Psoas muscle (tissue), 8 donors: ENCODE data around the gene GADD45G. TPM values are rescaled to one million over a fixed set of nuclear protein-coding genes. Genes with fewer than 3 reads are reported as not detected.

ENCODE experiments used
- ATAC-seq, 4 donors: fragments of 200-7000 bp; cut with Tn5 transposase; one replicate each; pipeline ENCODE4 v1.9.1; 2020; ENCODE audit warnings: moderate library complexity in 3 of 4, mild to moderate bottlenecking in 2 of 4
- DNase-seq, 2 donors: peaks; one replicate each; pipeline ENCODE4 v3.0.0-alpha.2; 2020
- H3K27ac ChIP-seq: fragments of 200-600 bp; one replicate; pipeline ENCODE4 v1.8.0; 2022
- H3K27me3 ChIP-seq, 3 donors: fragments of 200-600 bp in 1 of 3; one replicate each; pipeline versions ENCODE4 v1.6.1 to v1.8.0; 2013 to 2022; ENCODE audit warnings: low read length in 2 of 3, mild to moderate bottlenecking in 2 of 3, moderate library complexity in 1 of 3; ENCODE audit not compliant: insufficient read depth in 3 of 3
- H3K36me3 ChIP-seq, 2 donors: fragments of 200-600 bp in 1 of 2; one replicate each; pipeline versions ENCODE4 v1.6.1 to v1.8.0; 2013 to 2022; ENCODE audit warnings: low read depth in 1 of 2, mild to moderate bottlenecking in 1 of 2, moderate library complexity in 1 of 2; ENCODE audit not compliant: insufficient read depth in 1 of 2
- H3K4me1 ChIP-seq: fragments of 200-600 bp; one replicate; pipeline ENCODE4 v1.8.0; 2022
- H3K4me3 ChIP-seq: fragments of 200-600 bp; one replicate; pipeline ENCODE4 v1.8.0; 2022; ENCODE audit warnings: mild to moderate bottlenecking
- H3K9me3 ChIP-seq: fragments of 200-600 bp; one replicate; pipeline ENCODE4 v1.8.0; 2022
- WGBS, 3 donors: extraction: QIAGEN DNeasy Blood & Tissue Kit; methylation state at CpG; one replicate each; pipeline versions ENCODE4 v1.1.6 to v1.1.7; 2013; 5-methylcytosine and 5-hydroxymethylcytosine counted together
- intact Hi-C, 2 donors: fragments of 100-400 bp; cut with DNase I; formaldehyde crosslinking; loops; one replicate each; pipeline versions ENCODE4 v1.11.0 to v1.14.2; 2022
- polyA plus RNA-seq, 3 donors: library from polyadenylated mRNA; stranded (reverse); fragments of 200-250 nt; gene quantifications; one replicate each; pipeline ENCODE4 v1.2.3, GENCODE V29; 2013
- total RNA-seq, 4 donors: library from RNA; stranded (reverse); fragmentation: NEBNext Ultra II Directional in 2 of 4; extraction: Animal tissue kit (Norgen Biotek cat#: 25700) in 2 of 4; gene quantifications; one replicate each; pipeline versions ENCODE4 v1.2.1 to v1.2.4, GENCODE V29; 2021 to 2023
- TF ChIP-seq, protein P1 (sequence below): fragments of 200-600 bp; IDR thresholded peaks from one replicate; pipeline ENCODE4 v1.8.0; 2022; ENCODE audit warnings: antibody characterized with exemption
- donor health status: healthy with polysubstance abuse.
- donor health status: DM: no; HTN: no; CAD: no; lungs with moderate emphysema.
- donor health status: Bipolar disorder and iron deficiency.
- donor health status: healthy.
- donor health status: DM: yes; HTN: yes; CAD: no.
- donor health status: DM: no; HTN: no; CAD: no.
- donor health status: DM: no; HTN: no; CAD: no.
- donor health status: DM: yes; HTN: yes; CAD: no.

Gene GADD45G
- total and polyA plus RNA-seq, 7 donors, result 2.4 to 288 (median 30.7) TPM

DNA sequence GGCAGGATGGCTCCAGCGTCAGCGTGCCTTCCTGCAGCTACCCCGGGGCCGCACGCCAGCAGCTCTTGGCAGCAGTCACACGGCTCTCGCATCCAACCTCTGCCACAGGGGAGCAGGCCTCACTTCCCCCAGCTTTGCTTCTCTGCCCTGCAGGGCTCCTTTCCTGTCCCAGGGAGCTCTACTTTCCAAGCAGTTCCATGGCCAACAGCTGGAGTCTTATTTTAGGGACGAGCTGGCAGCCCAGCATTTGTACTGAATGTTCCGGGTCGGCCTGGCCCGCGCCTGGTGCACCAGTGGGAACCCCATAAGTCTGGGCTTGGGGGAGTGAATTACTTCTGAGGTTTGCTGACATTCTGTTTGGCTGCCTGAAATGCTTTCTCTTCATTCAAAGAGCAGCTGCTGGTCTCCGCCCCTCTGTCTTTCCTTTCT lies 34.6 kb downstream of the GADD45G start:
- intact Hi-C loops, result loop anchor here in 1 of 2 donors (2.0 to 10.0 kb wide), 2 partner anchors 35 to 245 kb away; partner anchors contain the start of gene GADD45G
- TF ChIP-seq, protein P1, sequence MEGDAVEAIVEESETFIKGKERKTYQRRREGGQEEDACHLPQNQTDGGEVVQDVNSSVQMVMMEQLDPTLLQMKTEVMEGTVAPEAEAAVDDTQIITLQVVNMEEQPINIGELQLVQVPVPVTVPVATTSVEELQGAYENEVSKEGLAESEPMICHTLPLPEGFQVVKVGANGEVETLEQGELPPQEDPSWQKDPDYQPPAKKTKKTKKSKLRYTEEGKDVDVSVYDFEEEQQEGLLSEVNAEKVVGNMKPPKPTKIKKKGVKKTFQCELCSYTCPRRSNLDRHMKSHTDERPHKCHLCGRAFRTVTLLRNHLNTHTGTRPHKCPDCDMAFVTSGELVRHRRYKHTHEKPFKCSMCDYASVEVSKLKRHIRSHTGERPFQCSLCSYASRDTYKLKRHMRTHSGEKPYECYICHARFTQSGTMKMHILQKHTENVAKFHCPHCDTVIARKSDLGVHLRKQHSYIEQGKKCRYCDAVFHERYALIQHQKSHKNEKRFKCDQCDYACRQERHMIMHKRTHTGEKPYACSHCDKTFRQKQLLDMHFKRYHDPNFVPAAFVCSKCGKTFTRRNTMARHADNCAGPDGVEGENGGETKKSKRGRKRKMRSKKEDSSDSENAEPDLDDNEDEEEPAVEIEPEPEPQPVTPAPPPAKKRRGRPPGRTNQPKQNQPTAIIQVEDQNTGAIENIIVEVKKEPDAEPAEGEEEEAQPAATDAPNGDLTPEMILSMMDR, result no peak
- H3K36me3 ChIP-seq, result peaks cover 0 to 3% of the 10 kb centered on the region in 2 donors
- no peaks in the 10 kb centered on the region for H3K27me3 ChIP-seq
- DNase-seq (peak; percentile 84 to 93), ATAC-seq (peak; percentile 75 to 91 (median 86))
- 6 to 12% (median 8%) methylated on average over 12 to 13 of the region's 13 CpGs for WGBS, 3 donors
- H3K4me3 ChIP-seq, result peak overlapping the region; percentile 51
- H3K9me3 ChIP-seq, result no peaks in the 10 kb centered on the region
- peak overlapping the region; percentile 69 for H3K27ac ChIP-seq
- peaks cover 52% of the 10 kb centered on the region for H3K4me1 ChIP-seq

DNA sequence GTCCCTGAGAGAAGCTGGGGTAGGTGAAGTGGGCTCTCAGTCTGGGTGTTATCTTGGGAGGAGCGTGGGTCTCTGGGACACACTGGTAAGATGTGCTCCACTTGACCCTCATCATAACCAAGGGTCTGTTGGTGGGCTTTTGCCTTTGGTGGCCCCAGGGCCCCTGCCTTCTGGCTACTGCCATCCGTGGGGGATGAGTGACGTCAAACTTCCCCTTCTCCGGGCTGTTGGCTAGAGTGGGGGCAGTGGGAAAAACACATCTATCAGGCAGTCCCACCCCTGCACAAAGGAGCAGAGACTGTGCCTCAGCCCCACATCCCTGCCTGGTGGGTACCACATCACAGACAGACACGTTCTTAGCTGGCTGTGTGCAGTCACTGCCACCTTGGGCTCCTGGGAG lies 35.1 kb downstream of the GADD45G start:
- Histone ChIP-seq H3K4me1 (peaks cover 46% of the 10 kb centered on the region), H3K36me3 (peaks cover 0 to 9% of the 10 kb centered on the region in 2 donors), H3K27ac (peak overlapping the region; percentile 69), H3K4me3 (peak overlapping the region; percentile 51), H3K9me3 (no peaks in the 10 kb centered on the region), H3K27me3 (no peaks in the 10 kb centered on the region)
- intact Hi-C loops, result loop anchor here in 1 of 2 donors (2.0 to 10.0 kb wide), 2 partner anchors 35 to 245 kb away; partner anchors contain the start of gene GADD45G
- DNase-seq (no peak), ATAC-seq (peak in 2 of 4 donors; percentile 5 to 12)
- TF ChIP-seq, protein P1, result no peak
- WGBS, 3 donors, result 74 to 81% (median 81%) methylated on average over 5 of the region's 5 CpGs

DNA sequence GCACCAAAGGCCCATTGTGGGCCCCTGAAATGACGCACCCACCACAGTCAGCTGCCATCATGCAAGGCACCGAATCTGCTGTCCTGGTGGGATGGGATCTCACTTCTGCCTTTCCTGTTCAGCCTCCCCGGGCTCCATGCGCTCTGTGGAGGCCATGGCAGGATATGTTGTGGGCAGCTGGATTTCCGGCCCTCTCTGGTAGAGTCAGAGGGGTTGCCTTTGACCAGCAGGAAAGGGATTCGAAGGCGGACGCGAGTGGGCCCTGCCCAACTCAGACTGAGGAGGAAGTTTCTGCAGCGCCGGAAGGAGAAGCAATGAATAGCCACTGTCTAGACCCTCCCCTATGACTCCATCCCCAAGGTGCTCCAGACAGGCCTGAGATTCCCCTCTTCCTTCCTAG lies 35.5 kb downstream of the GADD45G start:
- H3K36me3 ChIP-seq, result peaks cover 0 to 13% of the 10 kb centered on the region in 2 donors
- H3K4me3 ChIP-seq, result peak overlapping the region; percentile 51
- peak in 2 of 4 donors; percentile 2 to 7 for ATAC-seq
- peak in 1 of 2 donors; percentile 34 for DNase-seq
- no peaks in the 10 kb centered on the region for H3K27me3 ChIP-seq
- WGBS, 3 donors, result 76 to 88% (median 82%) methylated on average over 11 of the region's 11 CpGs
- peaks cover 42% of the 10 kb centered on the region for H3K4me1 ChIP-seq
- intact Hi-C loops, result no loop called here
- no peaks in the 10 kb centered on the region for H3K9me3 ChIP-seq
- TF ChIP-seq, protein P1, result no peak
- peak overlapping the region; percentile 69 for H3K27ac ChIP-seq

DNA sequence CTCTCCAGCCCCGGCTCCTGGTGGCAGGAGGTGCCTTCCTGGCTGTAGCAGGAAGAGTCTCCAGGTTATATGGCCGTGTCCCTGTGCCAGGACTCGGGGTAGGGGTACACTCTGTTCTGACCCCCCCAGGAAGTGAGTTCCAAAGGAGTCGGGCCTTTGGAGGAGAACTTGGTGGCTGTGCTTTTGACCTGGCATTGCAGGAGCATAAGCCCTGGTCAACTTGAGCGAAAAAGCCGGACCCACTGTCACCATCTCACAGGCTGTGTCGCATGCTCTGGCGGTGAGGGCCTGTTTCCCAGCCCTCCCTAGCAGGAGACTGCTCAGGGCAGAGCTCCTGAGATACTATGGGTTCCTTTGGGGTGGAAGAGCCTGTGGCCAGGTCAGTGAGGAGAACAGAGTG lies 36.0 kb downstream of the GADD45G start:
- Histone ChIP-seq H3K4me3 (peak overlapping the region; percentile 51), H3K27ac (peak overlapping the region; percentile 69), H3K27me3 (no peaks in the 10 kb centered on the region), H3K9me3 (no peaks in the 10 kb centered on the region), H3K36me3 (peaks cover 0 to 17% of the 10 kb centered on the region in 2 donors), H3K4me1 (peaks cover 37% of the 10 kb centered on the region)
- WGBS, 3 donors, result 65 to 88% (median 83%) methylated on average over 8 of the region's 8 CpGs
- intact Hi-C loops, result no loop called here
- TF ChIP-seq, protein P1, result no peak
- ATAC-seq (no peak), DNase-seq (no peak)

DNA sequence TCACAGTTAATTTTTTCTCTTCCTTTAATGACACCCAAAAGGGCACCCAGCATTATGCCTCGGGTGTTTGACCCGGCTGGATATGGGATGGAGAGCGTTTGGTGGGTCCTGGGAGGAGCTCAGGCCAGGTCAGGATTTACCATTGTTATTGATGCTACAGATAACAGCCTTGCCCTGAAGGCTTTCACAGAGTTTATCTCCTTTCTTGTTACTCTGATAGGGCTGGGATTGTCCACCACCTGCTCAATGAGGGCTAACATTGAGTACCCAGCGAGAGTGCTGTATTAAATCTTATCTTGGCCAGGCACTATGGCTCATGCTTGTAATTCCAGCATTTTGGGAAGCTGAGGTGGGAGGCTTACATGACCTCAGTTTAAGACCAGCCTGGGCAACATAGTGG lies 37.2 kb downstream of the GADD45G start:
- 93 to 98% (median 95%) methylated on average over 4 of the region's 4 CpGs for WGBS, 3 donors
- Histone ChIP-seq H3K4me1 (peaks cover 34% of the 10 kb centered on the region), H3K4me3 (no peak overlapping the region), H3K9me3 (no peaks in the 10 kb centered on the region), H3K27ac (no peak overlapping the region), H3K27me3 (no peaks in the 10 kb centered on the region), H3K36me3 (peaks cover 0 to 19% of the 10 kb centered on the region in 2 donors)
- ATAC-seq (no peak), DNase-seq (no peak)
- TF ChIP-seq, protein P1, result no peak
- intact Hi-C loops, result no loop called here
